ENCODE data around the gene ACY1. TPM values are rescaled to one million over a fixed set of nuclear protein-coding genes. Genes with fewer than 3 reads are reported as not detected.

Gene ACY1
- polyA plus RNA-seq, 1 donor, result 269 TPM

DNA sequence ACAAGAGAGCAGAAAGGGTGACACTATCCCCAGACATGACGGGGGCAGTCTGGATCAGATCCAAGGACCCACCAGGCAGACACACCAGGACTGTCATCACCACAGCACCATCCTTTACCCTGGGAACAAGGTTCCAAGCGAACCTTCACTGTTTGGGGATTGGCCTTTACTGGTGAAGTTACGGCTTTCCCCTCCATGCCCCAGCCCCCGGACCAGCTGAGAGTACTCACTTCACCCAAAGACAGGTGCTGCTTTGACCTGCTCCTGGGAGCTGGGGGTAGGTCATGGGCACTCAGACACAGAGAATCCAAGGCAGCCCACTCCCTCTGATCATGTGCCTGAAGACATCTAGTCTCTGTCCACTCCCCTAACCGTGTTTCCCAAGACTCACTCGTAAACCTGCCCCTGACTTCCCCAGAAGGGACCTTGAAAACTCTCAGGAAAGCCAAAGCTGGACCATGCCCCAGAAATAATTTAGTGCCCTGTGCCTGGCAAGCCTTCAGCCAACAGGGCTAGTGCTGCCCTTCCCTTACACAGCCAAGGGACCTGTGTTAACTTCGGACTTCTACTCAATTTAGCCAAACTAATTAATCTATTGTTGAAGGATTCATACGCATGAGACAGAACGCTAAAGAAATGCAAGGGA lies 44.4 kb upstream of the ACY1 start:
- Histone ChIP-seq H3K27me3 (ENCODE audit: control insufficient read depth, insufficient read depth, low read length) (no peaks in the 10 kb centered on the region), H3K4me3 (ENCODE audit: low read length) (no peak overlapping the region), H3K9me3 (ENCODE audit: control insufficient read depth, low read depth, low read length) (no peaks in the 10 kb centered on the region), H3K36me3 (ENCODE audit: control insufficient read depth, insufficient read depth, low read length) (peaks cover 53% of the 10 kb centered on the region), H3K27ac (ENCODE audit: low read length) (no peak overlapping the region), H3K4me1 (ENCODE audit: control insufficient read depth, insufficient read depth, low read length) (peaks cover 14% of the 10 kb centered on the region)
- no peak for DNase-seq
- WGBS (ENCODE audit: insufficient coverage, low lambda C conversion rate), result 70% methylated on average over 2 of the region's 9 CpGs

DNA sequence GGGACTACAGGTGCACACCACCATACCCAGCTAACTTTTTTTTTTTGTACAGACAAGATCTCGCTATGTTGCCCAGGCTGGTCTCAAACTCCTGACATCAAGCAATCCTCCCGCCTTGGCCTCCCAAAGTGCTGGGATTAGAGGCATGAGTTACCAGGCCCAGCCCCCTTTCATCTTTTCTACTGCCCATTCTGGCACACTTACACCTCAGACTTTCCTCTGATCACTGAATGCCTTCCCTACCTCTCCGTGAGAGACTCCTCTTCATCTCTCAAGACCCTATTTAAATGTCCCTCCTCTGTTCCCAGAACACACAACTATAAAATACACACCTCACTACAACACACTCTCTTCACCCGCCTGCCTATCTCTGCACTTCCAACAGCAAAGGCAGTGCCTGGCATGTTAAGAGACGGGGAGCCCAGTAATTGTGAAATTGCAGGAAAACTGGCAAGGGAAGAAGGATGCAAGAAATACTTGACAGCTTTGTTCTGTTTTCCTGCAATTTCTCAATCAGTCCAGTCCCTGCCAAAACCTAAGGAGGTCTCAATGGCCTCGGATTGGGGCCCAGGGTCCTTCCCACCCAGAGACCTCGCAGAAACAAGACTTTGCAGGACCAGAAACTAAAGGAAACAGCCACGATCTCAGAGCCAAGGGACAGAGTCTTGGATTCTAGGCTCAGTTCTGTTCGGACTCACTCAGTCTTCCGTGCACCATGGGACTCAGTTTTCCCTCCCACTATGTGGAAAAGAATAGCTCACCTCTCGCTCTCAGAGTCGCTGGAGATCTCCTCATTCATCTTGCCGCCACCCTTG lies 42.5 kb upstream of the ACY1 start:
- WGBS (ENCODE audit: insufficient coverage, low lambda C conversion rate), result 67% methylated on average over 1 of the region's 13 CpGs
- H3K36me3 ChIP-seq (ENCODE audit: control insufficient read depth, insufficient read depth, low read length), result peaks cover 35% of the 10 kb centered on the region
- no peak for DNase-seq

DNA sequence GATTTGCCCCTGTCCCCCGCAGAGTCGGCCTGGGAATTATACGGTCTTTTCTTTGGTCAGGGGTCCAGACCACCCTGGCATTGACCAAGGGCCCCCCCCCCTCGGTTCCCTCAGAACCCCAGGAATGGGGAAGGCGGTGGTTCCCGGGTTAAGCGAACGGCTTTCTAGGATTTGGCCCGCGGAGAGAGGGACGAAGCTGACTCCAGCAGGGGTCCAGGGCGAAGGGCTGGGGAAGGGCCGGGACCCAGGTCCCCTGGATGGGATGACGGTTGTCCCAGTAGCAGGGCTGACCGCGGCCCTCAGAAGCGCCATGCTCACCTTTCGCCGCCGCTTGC lies 41.9 kb upstream of the ACY1 start:
- H3K36me3 ChIP-seq (ENCODE audit: control insufficient read depth, insufficient read depth, low read length), result peaks cover 31% of the 10 kb centered on the region
- no peak for DNase-seq
- H3K9me3 ChIP-seq (ENCODE audit: control insufficient read depth, low read depth, low read length), result no peaks in the 10 kb centered on the region
- peak overlapping the region; percentile 90 for H3K4me3 ChIP-seq (ENCODE audit: low read length)
- peak overlapping the region; percentile 36 for H3K27ac ChIP-seq (ENCODE audit: low read length)
- WGBS (ENCODE audit: insufficient coverage, low lambda C conversion rate), result no CpG with 5 or more reads among the region's 20 CpGs
- H3K4me1 ChIP-seq (ENCODE audit: control insufficient read depth, insufficient read depth, low read length), result peaks cover 14% of the 10 kb centered on the region
- H3K27me3 ChIP-seq (ENCODE audit: control insufficient read depth, insufficient read depth, low read length), result no peaks in the 10 kb centered on the region

More for the DNA sequence above, 42.5 kb upstream of the ACY1 start:
- Histone ChIP-seq H3K4me1 (ENCODE audit: control insufficient read depth, insufficient read depth, low read length) (peaks cover 14% of the 10 kb centered on the region), H3K27ac (ENCODE audit: low read length) (no peak overlapping the region), H3K27me3 (ENCODE audit: control insufficient read depth, insufficient read depth, low read length) (no peaks in the 10 kb centered on the region), H3K9me3 (ENCODE audit: control insufficient read depth, low read depth, low read length) (no peaks in the 10 kb centered on the region), H3K4me3 (ENCODE audit: low read length) (peak overlapping the region; percentile 90)

DNA sequence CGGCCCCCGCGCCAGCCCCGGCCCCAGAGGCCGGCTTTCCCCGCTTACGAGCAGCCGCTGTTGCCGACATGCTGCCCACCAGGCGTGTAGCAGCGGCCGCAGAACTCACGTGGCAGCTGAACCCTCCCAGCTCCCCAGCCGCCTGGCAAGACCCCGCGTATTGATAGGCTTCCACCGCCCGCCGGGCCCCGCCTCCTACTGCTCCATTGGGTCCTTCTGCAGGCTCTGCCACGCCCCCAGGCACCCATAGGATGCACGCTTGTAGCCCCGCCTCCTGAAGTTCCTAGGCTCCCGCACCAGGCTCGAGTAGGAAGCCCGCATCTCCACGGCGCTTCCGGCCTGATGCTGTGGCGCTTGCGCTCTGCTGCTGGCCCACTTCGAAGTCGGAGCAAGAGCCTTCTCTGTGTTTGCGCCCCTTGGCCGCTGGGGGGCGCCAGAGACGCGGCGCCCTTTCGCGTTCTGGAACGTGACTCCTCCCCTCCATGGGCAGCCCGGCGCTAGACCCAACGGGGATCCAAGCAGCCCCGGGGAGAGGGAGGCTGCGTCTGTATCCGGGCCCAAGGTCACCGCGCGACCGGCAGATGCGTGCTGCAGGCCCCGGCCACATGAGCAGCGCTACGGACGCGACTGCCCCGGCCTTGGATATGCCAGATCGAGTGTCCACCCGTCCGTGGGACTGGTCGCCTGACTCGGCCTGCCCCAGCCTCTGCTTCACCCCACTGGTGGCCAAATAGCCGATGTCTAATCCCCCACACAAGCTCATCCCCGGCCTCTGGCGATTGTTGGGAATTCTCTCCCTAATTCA lies 41.3 kb upstream of the ACY1 start, which contains the start of the genes PARP3 and RRP9:
Gene PARP3, plus strand, starts transcription at position 566 of the 805 bp plus-strand sequence. CDS start 993 bp downstream, outside the sequence.
Gene RRP9, minus strand, starts transcription at position 107 of the 805 bp plus-strand sequence. Its CDS starts 37 bp downstream, at position 70.
- no CpG with 5 or more reads among the region's 67 CpGs for WGBS (ENCODE audit: insufficient coverage, low lambda C conversion rate)
- peak within 1 kb of the TSS; percentile 72 for H3K27ac ChIP-seq (ENCODE audit: low read length)
- DNase-seq, result peak; percentile 100
- peaks cover 25% of the 10 kb centered on the region for H3K36me3 ChIP-seq (ENCODE audit: control insufficient read depth, insufficient read depth, low read length)
- no peaks in the 10 kb centered on the region for H3K9me3 ChIP-seq (ENCODE audit: control insufficient read depth, low read depth, low read length)
- peak within 1 kb of the TSS; percentile 90 for H3K4me3 ChIP-seq (ENCODE audit: low read length)
- peaks cover 14% of the 10 kb centered on the region for H3K4me1 ChIP-seq (ENCODE audit: control insufficient read depth, insufficient read depth, low read length)
- H3K27me3 ChIP-seq (ENCODE audit: control insufficient read depth, insufficient read depth, low read length), result no peaks in the 10 kb centered on the region

DNA sequence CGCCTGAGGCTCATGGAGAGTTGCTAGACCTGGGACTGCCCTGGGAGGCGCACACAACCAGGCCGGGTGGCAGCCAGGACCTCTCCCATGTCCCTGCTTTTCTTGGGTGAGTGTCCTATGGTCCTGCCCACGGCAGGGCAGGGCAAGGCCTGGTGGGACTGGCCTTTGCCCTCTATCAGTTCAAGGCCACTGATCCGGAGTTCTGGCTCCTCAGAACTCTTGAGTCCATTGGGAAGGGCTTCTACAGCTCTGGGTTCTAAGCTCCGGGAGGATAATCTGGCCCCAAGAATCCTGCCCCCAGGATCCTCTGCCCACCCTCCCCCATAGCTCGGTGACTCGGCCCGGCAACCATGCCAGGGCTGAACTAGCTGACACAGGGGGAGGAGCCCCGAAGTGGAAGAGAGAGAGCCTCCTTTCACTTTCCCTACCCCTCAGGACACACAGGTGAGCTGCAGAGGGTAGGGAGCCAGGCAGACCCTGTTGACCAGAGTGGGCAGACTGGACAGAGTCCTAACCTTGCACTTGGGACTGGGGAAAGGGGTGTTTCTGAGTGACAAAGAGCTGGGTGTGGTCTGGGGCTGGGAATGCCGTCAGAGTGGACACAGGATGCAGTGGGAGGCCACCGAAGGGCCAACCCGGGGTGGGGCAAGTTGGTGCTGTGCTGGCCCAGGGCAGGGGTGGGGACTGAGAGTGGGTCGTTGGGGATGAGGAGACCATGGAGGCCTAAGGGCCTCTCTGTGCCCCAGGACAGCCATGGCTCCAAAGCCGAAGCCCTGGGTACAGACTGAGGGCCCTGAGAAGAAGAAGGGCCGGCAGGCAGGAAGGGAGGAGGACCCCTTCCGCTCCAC lies 40.5 kb upstream of the ACY1 start:
- H3K27ac ChIP-seq (ENCODE audit: low read length), result peak overlapping the region; percentile 72
- no peaks in the 10 kb centered on the region for H3K27me3 ChIP-seq (ENCODE audit: control insufficient read depth, insufficient read depth, low read length)

DNA sequence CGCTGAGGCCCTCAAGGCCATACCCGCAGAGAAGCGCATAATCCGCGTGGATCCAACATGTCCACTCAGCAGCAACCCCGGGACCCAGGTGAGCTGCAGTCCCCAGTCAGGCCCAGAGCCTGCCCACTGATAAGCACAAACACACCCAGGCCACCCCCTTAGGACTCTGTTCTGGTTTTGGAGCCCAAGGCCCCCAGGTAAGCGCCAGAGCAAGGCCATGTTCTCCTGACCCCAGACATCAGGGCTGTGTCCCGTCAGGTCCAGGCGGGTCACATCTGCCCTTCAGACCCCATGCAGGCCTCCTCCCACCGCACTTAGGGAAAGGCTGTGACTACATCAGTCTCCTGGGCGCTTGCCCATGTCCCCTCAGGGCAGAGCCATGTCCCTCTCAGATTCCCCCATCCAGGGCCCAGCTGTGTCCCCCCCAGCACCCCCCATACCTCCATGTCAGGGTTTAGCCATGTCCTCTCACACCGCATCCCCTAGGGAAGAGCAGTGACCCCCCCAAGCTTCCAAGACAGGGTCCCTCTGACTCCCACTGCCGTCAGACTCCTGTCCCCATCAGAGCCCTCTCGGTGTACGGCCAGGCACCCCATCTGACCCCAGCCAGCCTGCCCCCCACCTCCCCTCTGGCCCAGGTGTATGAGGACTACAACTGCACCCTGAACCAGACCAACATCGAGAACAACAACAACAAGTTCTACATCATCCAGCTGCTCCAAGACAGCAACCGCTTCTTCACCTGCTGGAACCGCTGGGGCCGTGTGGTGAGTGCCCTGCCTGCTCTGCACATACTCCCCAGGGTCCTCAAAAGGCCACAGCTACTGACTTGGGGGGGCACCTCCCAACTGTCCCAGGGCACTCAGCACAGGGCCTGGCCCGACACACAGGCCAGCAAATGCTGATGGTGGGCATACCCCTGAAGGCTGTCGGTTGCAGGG lies 39.6 kb upstream of the ACY1 start:
- no peak overlapping the region for H3K27ac ChIP-seq (ENCODE audit: low read length)
- WGBS (ENCODE audit: insufficient coverage, low lambda C conversion rate), result no CpG with 5 or more reads among the region's 21 CpGs

More for the DNA sequence above, 40.5 kb upstream of the ACY1 start:
- Histone ChIP-seq H3K36me3 (ENCODE audit: control insufficient read depth, insufficient read depth, low read length) (peaks cover 17% of the 10 kb centered on the region), H3K4me3 (ENCODE audit: low read length) (peak overlapping the region; percentile 40), H3K9me3 (ENCODE audit: control insufficient read depth, low read depth, low read length) (no peaks in the 10 kb centered on the region), H3K4me1 (ENCODE audit: control insufficient read depth, insufficient read depth, low read length) (peaks cover 14% of the 10 kb centered on the region)
- DNase-seq, result peak; percentile 72 to 86
- no CpG with 5 or more reads among the region's 17 CpGs for whole genome bisulfite sequencing (ENCODE audit: insufficient coverage, low lambda C conversion rate)

GRCh38 chr3:51944451-51945021 lies 38.8 kb upstream of the ACY1 start:
- Histone ChIP-seq H3K36me3 (ENCODE audit: control insufficient read depth, insufficient read depth, low read length) (peaks cover 2% of the 10 kb centered on the region), H3K4me1 (ENCODE audit: control insufficient read depth, insufficient read depth, low read length) (peaks cover 14% of the 10 kb centered on the region), H3K9me3 (ENCODE audit: control insufficient read depth, low read depth, low read length) (no peaks in the 10 kb centered on the region), H3K4me3 (ENCODE audit: low read length) (no peak overlapping the region), H3K27ac (ENCODE audit: low read length) (no peak overlapping the region), H3K27me3 (ENCODE audit: control insufficient read depth, insufficient read depth, low read length) (no peaks in the 10 kb centered on the region)
- 83% methylated on average over 1 of the region's 11 CpGs for WGBS (ENCODE audit: insufficient coverage, low lambda C conversion rate)
- no peak for DNase-seq

More for the DNA sequence above, 39.6 kb upstream of the ACY1 start:
- peaks cover 8% of the 10 kb centered on the region for H3K36me3 ChIP-seq (ENCODE audit: control insufficient read depth, insufficient read depth, low read length)
- no peaks in the 10 kb centered on the region for H3K27me3 ChIP-seq (ENCODE audit: control insufficient read depth, insufficient read depth, low read length)
- H3K4me3 ChIP-seq (ENCODE audit: low read length), result no peak overlapping the region
- peaks cover 14% of the 10 kb centered on the region for H3K4me1 ChIP-seq (ENCODE audit: control insufficient read depth, insufficient read depth, low read length)
- no peaks in the 10 kb centered on the region for H3K9me3 ChIP-seq (ENCODE audit: control insufficient read depth, low read depth, low read length)
- DNase-seq, result no peak

DNA sequence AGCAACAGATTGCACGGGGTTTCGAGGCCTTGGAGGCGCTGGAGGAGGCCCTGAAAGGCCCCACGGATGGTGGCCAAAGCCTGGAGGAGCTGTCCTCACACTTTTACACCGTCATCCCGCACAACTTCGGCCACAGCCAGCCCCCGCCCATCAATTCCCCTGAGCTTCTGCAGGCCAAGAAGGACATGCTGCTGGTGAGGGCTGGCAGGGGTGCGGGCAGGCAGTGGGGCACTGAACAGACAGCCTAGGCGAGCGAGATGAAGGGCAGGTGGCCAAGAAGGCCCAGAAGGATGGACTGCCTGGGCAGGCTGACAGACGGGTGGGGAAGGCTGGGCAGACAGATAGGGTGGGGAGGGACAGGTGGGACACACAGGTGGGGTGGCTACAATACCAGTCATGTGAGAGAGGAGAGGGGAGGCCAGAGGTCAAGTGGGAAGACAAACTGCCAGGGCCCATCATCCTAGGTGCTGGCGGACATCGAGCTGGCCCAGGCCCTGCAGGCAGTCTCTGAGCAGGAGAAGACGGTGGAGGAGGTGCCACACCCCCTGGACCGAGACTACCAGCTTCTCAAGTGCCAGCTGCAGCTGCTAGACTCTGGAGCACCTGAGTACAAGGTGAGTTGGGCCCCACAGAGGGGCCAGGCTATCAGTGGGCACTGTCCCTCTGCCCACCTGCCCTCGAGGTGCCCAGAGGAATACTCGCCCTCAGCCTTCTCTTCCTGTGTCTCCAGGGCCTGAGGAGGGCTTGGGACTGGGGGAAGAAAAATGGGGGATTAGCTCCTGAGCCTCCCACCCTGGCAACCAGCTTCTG lies 38.1 kb upstream of the ACY1 start:
- no peaks in the 10 kb centered on the region for H3K27me3 ChIP-seq (ENCODE audit: control insufficient read depth, insufficient read depth, low read length)
- no peak overlapping the region for H3K4me3 ChIP-seq (ENCODE audit: low read length)
- H3K27ac ChIP-seq (ENCODE audit: low read length), result no peak overlapping the region
- H3K36me3 ChIP-seq (ENCODE audit: control insufficient read depth, insufficient read depth, low read length), result peaks cover 2% of the 10 kb centered on the region
- peaks cover 13% of the 10 kb centered on the region for H3K4me1 ChIP-seq (ENCODE audit: control insufficient read depth, insufficient read depth, low read length)
- H3K9me3 ChIP-seq (ENCODE audit: control insufficient read depth, low read depth, low read length), result no peaks in the 10 kb centered on the region
- no CpG with 5 or more reads among the region's 18 CpGs for WGBS (ENCODE audit: insufficient coverage, low lambda C conversion rate)
- no peak for DNase-seq

Data from large intestine (tissue), 3 donors.